ENCODE results near the gene VAV2. TPM values are rescaled to one million over a fixed set of nuclear protein-coding genes. Genes with fewer than 3 reads are reported as not detected.

Gene VAV2
- total and polyA plus RNA-seq, 2 of the 4 experiments (the other 2 are of a cell fraction), result 10.8 to 13.4 TPM

DNA sequence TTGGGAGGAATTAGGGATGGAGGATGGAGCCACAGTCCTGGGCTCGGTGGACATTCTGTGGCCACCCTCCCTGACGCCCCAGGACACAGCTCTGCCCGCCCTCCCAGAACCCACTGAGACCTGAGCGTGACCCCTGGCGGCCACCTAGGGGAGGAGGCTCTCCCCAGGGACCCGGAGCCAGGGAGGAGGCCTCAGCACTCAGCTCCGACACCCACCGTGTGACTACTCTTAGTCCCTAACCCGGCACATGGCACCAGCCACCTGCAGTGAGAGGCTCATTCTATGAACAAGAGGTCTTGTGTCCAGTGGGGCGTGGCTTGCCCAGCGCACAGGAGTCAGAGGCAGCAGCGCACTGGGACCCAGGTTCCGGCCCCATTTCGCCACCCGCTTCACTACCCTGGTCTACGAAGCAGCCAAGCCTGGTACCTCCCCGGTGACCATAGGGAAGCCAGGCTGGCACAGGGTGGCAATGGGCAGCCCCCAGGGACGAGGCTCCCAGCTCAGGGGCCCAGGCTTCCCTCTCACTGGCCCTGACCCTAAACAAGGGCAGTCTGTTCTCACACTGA is 264.2 kb downstream of the VAV2 start:
- ATAC-seq (ENCODE audit: low read depth), result no peak
- H3K14ac ChIP-seq (replicated peaks; ENCODE audit: low read depth, low read length), result no peak overlapping the region
- POLR2A ChIA-PET (ENCODE audit: unreplicated experiment), result no interaction called here

More for the DNA sequence above, 264.2 kb downstream of the VAV2 start:
- dilution Hi-C loops (cut with HindIII; ENCODE audit: low sequenced_read_pairs, unreplicated experiment) (no loop called here), in situ Hi-C loops (cut with MboI; ENCODE audit: low sequenced_read_pairs) (loop anchor here (10.0 kb wide), 1 partner anchor 323 kb away; no protein-coding TSS in a partner anchor), intact Hi-C loops (cut with micrococcal nuclease) (loop anchor here (10.0 kb wide), 1 partner anchor 123 kb away; the partner anchor contains the start of gene FAM163B)
- Histone ChIP-seq H3K27me3 (ENCODE audit: control insufficient read depth, insufficient read depth, low read length) (peaks cover 1% of the 10 kb centered on the region; the same call in 1 of the 2 replicates), H2AFZ (replicated peaks; ENCODE audit: low read length, poor library complexity) (no peak overlapping the region), H2BK15ac (ENCODE audit: low read depth, low read length) (no peak overlapping the region), H2BK5ac (ENCODE audit: low read depth, low read length, poor library complexity, severe bottlenecking) (no peak overlapping the region), H2BK20ac (ENCODE audit: low read depth, low read length) (no peak overlapping the region), H3K9me3 (ENCODE audit: control insufficient read depth, insufficient read depth, low read length) (no peaks in the 10 kb centered on the region), H4K91ac (ENCODE audit: insufficient read depth, low read depth, low read length) (no peak overlapping the region), H4K8ac (ENCODE audit: low read depth in 2 of 2, low read length in 2 of 2) (no peak overlapping the region), H3K36me3 (ENCODE audit: control insufficient read depth, insufficient read depth, low read length) (no peaks in the 10 kb centered on the region), H2BK120ac (ENCODE audit: low read depth, low read length) (no peak overlapping the region), H4K20me1 (ENCODE audit: insufficient read depth, low read length) (no peaks in the 10 kb centered on the region; the same call in 1 of the 2 replicates), H3K23ac (ENCODE audit: low read depth, low read length) (no peak overlapping the region), H3K9me1 (ENCODE audit: insufficient read depth, low read length) (no peaks in the 10 kb centered on the region), H3K4me2 (ENCODE audit: low read depth, low read length) (no peak overlapping the region), H3K4ac (ENCODE audit: low read depth, low read length) (no peak overlapping the region), H3K18ac (ENCODE audit: low read depth, low read length) (no peak overlapping the region), H3K9ac (ENCODE audit: low read depth, low read length) (no peak overlapping the region), H3K4me3 (ENCODE audit: insufficient read depth, low read depth, low read length) (no peak overlapping the region), H4K5ac (ENCODE audit: low read depth, low read length) (no peak overlapping the region), H3K27ac (ENCODE audit: insufficient read depth, low read length) (no peak overlapping the region), H2AK5ac (ENCODE audit: low read depth, low read length) (no peak overlapping the region), H3K79me1 (ENCODE audit: low read depth in 1 of 2, low read length in 2 of 2) (no peaks in the 10 kb centered on the region), H3K56ac (ENCODE audit: extremely low read depth, insufficient read depth, low read length) (no peak overlapping the region), H3K4me1 (ENCODE audit: control insufficient read depth, insufficient read depth, low read length) (no peaks in the 10 kb centered on the region), H2AK9ac (replicated peaks; ENCODE audit: low read depth, low read length, poor library complexity) (no peak overlapping the region)
- 81% methylated on average over 4 of the region's 18 CpGs; no CpG with 5 or more reads in 1 of the 2 experiments for WGBS, 2 experiments (ENCODE audit: extremely low coverage in 2 of 2, insufficient read length in 1 of 2)
- CTCF ChIA-PET, result no interaction called here
- BruUV-seq (replicated peaks), result no TSS peak
- no peak for TF ChIP-seq RCOR1 (IDR thresholded peaks at IDR 0.05; ENCODE audit: insufficient replicate concordance, low read length)
- TF ChIP-seq CHD1 (IDR thresholded peaks at IDR 0.05; ENCODE audit: low read depth, low read length), result no peak
- no peak for TF ChIP-seq FOS (IDR thresholded peaks at IDR 0.05; ENCODE audit: low read depth, low read length)
- TF ChIP-seq MAFK (IDR thresholded peaks at IDR 0.05; ENCODE audit: low read depth, low read length), result no peak
- TF ChIP-seq MXI1 (IDR thresholded peaks at IDR 0.05; ENCODE audit: borderline replicate concordance, low read depth, low read length), result no peak
- no peak for TF ChIP-seq MAZ (IDR thresholded peaks at IDR 0.05; ENCODE audit: borderline replicate concordance, low read depth, low read length)
- TF ChIP-seq, protein P1, sequence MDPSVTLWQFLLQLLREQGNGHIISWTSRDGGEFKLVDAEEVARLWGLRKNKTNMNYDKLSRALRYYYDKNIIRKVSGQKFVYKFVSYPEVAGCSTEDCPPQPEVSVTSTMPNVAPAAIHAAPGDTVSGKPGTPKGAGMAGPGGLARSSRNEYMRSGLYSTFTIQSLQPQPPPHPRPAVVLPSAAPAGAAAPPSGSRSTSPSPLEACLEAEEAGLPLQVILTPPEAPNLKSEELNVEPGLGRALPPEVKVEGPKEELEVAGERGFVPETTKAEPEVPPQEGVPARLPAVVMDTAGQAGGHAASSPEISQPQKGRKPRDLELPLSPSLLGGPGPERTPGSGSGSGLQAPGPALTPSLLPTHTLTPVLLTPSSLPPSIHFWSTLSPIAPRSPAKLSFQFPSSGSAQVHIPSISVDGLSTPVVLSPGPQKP (IDR thresholded peaks at IDR 0.05; ENCODE audit: borderline replicate concordance, low read depth, low read length), result no peak
- TF ChIP-seq, protein P2, sequence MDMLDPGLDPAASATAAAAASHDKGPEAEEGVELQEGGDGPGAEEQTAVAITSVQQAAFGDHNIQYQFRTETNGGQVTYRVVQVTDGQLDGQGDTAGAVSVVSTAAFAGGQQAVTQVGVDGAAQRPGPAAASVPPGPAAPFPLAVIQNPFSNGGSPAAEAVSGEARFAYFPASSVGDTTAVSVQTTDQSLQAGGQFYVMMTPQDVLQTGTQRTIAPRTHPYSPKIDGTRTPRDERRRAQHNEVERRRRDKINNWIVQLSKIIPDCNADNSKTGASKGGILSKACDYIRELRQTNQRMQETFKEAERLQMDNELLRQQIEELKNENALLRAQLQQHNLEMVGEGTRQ (IDR thresholded peaks at IDR 0.05; ENCODE audit: low read depth, low read length), result no peak
- DNase-seq, result no peak
